ENCODE measurements around the gene SGPP2. TPM values are rescaled to one million over a fixed set of nuclear protein-coding genes. Genes with fewer than 3 reads are reported as not detected.

The SGPP2 gene, protein sequence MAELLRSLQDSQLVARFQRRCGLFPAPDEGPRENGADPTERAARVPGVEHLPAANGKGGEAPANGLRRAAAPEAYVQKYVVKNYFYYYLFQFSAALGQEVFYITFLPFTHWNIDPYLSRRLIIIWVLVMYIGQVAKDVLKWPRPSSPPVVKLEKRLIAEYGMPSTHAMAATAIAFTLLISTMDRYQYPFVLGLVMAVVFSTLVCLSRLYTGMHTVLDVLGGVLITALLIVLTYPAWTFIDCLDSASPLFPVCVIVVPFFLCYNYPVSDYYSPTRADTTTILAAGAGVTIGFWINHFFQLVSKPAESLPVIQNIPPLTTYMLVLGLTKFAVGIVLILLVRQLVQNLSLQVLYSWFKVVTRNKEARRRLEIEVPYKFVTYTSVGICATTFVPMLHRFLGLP
- total RNA-seq, result 10 to 100 TPM in 1 of 2 donors, 1 to 10 TPM in 1; 6.5 to 39.5 TPM
- polyA plus RNA-seq, result 10 to 100 TPM in 1 of 2 donors, 1 to 10 TPM in 1; 3.9 to 39.5 TPM
- long read RNA-seq, donor 1, result 0 reads
- long read RNA-seq, donor 2, partial matches to known transcripts, result 0 of 1 reads
- long read RNA-seq, donor 2, other reads (novel, unspliced or antisense), result 0 of 1 reads
- long read RNA-seq, donor 3, partial matches to known transcripts, result 0 of 1 reads
- long read RNA-seq, donor 3, other reads (novel, unspliced or antisense), result 0 of 1 reads
- long read RNA-seq, donor 4, result 0 reads
- long read RNA-seq, donor 5, partial matches to known transcripts, result 0 of 2 reads
- long read RNA-seq, donor 5, other reads (novel, unspliced or antisense), result 0 of 2 reads

- no peak for DNase-seq
- peaks cover 0 to 16% (median 5%) of the 10 kb centered on the region in 5 donors for H3K4me1 ChIP-seq (ENCODE audit: control insufficient read depth in 5 of 5, insufficient read depth in 5 of 5, low read length in 5 of 5)
- TF ChIP-seq, protein P1, sequence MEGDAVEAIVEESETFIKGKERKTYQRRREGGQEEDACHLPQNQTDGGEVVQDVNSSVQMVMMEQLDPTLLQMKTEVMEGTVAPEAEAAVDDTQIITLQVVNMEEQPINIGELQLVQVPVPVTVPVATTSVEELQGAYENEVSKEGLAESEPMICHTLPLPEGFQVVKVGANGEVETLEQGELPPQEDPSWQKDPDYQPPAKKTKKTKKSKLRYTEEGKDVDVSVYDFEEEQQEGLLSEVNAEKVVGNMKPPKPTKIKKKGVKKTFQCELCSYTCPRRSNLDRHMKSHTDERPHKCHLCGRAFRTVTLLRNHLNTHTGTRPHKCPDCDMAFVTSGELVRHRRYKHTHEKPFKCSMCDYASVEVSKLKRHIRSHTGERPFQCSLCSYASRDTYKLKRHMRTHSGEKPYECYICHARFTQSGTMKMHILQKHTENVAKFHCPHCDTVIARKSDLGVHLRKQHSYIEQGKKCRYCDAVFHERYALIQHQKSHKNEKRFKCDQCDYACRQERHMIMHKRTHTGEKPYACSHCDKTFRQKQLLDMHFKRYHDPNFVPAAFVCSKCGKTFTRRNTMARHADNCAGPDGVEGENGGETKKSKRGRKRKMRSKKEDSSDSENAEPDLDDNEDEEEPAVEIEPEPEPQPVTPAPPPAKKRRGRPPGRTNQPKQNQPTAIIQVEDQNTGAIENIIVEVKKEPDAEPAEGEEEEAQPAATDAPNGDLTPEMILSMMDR (IDR thresholded peaks at IDR 0.05; ENCODE audit: control extremely low read depth, extremely low read depth), result no peak
- peak; percentile 70 for ATAC-seq (ENCODE audit: insufficient read depth, low FRiP score)
- peaks cover 0 to 36% (median 34%) of the 10 kb centered on the region in 3 donors for H3K27me3 ChIP-seq (ENCODE audit: control insufficient read depth in 3 of 3, insufficient read depth in 3 of 3, low read length in 2 of 3)
- peak within 1 kb of the TSS in 1 of 2 donors; percentile 62 for H3K27ac ChIP-seq (ENCODE audit: low read depth in 1 of 2, low read length in 1 of 2)
- no peaks in the 10 kb centered on the region for H3K36me3 ChIP-seq (ENCODE audit: control insufficient read depth in 4 of 4, insufficient read depth in 4 of 4, low read length in 4 of 4)
- no peak within 1 kb of the TSS for H3K9ac ChIP-seq (ENCODE audit: insufficient read depth in 1 of 2, low read length in 2 of 2)
- WGBS, 2 donors, result 0 to 2% methylated on average over 50 to 61 of the region's 61 CpGs
- H3K4me3 ChIP-seq, result peak within 1 kb of the TSS; percentile 60
- no peaks in the 10 kb centered on the region for H3K9me3 ChIP-seq (ENCODE audit: control insufficient read depth in 4 of 4, insufficient read depth in 3 of 4, low read length in 3 of 4)
These were observed at the start of gene SGPP2 for GRCh38 chr2:222424276-222424728. TSS of gene SGPP2 (plus strand) at chr2:222424543. CDS start at chr2:222424603, 60 bp downstream.

GRCh38 chr2:222375798-222376197 lies 48.5 kb upstream of the SGPP2 start:
- peaks cover 0 to 2% (median 0%) of the 10 kb centered on the region in 3 donors for H3K27me3 ChIP-seq (ENCODE audit: control insufficient read depth in 3 of 3, insufficient read depth in 3 of 3, low read length in 2 of 3)
- H3K36me3 ChIP-seq (ENCODE audit: control insufficient read depth in 4 of 4, insufficient read depth in 4 of 4, low read length in 4 of 4), result no peaks in the 10 kb centered on the region
- no peak overlapping the region for H3K4me3 ChIP-seq
- H3K27ac ChIP-seq (ENCODE audit: low read depth in 1 of 2, low read length in 1 of 2), result no peak overlapping the region
- H3K9me3 ChIP-seq (ENCODE audit: control insufficient read depth in 4 of 4, insufficient read depth in 3 of 4, low read length in 3 of 4), result peaks cover 0 to 8% (median 2%) of the 10 kb centered on the region in 4 donors
- no peaks in the 10 kb centered on the region for H3K4me1 ChIP-seq (ENCODE audit: control insufficient read depth in 5 of 5, insufficient read depth in 5 of 5, low read length in 5 of 5)
- no peak for DNase-seq
- WGBS, 2 donors, result 90 to 100% methylated on average over 1 of the region's 1 CpG
- no peak for ATAC-seq (ENCODE audit: insufficient read depth, low FRiP score)
- no peak overlapping the region for H3K9ac ChIP-seq (ENCODE audit: insufficient read depth in 1 of 2, low read length in 2 of 2)
- TF ChIP-seq, protein P1 (IDR thresholded peaks at IDR 0.05; ENCODE audit: control extremely low read depth, extremely low read depth), result no peak

- Histone ChIP-seq H3K9me3 (ENCODE audit: control insufficient read depth in 4 of 4, insufficient read depth in 3 of 4, low read length in 3 of 4) (no peaks in the 10 kb centered on the region), H3K27me3 (ENCODE audit: control insufficient read depth in 3 of 3, insufficient read depth in 3 of 3, low read length in 2 of 3) (peaks cover 0 to 2% (median 0%) of the 10 kb centered on the region in 3 donors), H3K27ac (ENCODE audit: low read depth in 1 of 2, low read length in 1 of 2) (no peak overlapping the region), H3K36me3 (ENCODE audit: control insufficient read depth in 4 of 4, insufficient read depth in 4 of 4, low read length in 4 of 4) (no peaks in the 10 kb centered on the region), H3K9ac (ENCODE audit: insufficient read depth in 1 of 2, low read length in 2 of 2) (no peak overlapping the region), H3K4me3 (no peak overlapping the region), H3K4me1 (ENCODE audit: control insufficient read depth in 5 of 5, insufficient read depth in 5 of 5, low read length in 5 of 5) (no peaks in the 10 kb centered on the region)
- WGBS, 2 donors, result 79 to 80% methylated on average over 2 of the region's 2 CpGs
- ATAC-seq (ENCODE audit: insufficient read depth, low FRiP score), result no peak
- DNase-seq, result no peak
- TF ChIP-seq, protein P1 (IDR thresholded peaks at IDR 0.05; ENCODE audit: control extremely low read depth, extremely low read depth), result no peak
These were observed 43.9 kb upstream of the SGPP2 start for GRCh38 chr2:222380456-222380855.

Data from lung (tissue), 16 donors.